ELR (cell line): ENCODE measurements around the gene AASDH.

Experiments
- DNase-seq: peaks from one replicate; pipeline ENCODE4 v3.0.0-alpha.2; 2015; ENCODE audit warnings: low read depth

Gene AASDH

GRCh38 chr4:56387023-56388001 is at the start of gene AASDH:
AASDH (minus strand) TSS chr4:56387491; CDS start chr4:56384299, 3,192 bp downstream.
- DNase-seq, result peak; percentile 94

- DNase-seq, result peak; percentile 96
Observed at GRCh38 chr4:56435140-56435926, 48.0 kb upstream of the AASDH start, which contains the start of gene PPAT. PPAT (minus strand) TSS chr4:56435615; CDS start chr4:56435477, 138 bp downstream.

- DNase-seq, result peak; percentile 82
Observed at GRCh38 chr4:56434599-56435139, 47.4 kb upstream of the AASDH start.

GRCh38 chr4:56433280-56433679 is 46.0 kb upstream of the AASDH start:
- no peak for DNase-seq

DNA sequence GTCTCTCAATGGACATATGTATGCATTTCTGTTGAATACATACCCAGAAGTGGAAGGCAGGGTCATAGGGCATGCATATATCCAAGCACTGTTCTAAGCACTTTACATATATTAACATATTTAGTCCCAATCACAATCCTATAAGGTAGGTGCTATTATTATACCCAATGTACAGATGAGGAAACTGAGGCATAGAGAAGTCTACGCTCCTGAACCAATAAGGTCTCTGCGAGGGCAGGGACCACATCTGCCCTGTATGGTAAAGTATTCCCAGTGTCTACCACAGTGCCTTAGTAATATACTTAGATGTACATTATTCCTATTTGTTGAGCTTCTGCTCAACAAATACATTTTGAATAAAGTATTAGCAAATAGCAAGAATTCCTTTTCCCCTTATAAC is 42.9 kb upstream of the AASDH start:
- no peak for DNase-seq

DNA sequence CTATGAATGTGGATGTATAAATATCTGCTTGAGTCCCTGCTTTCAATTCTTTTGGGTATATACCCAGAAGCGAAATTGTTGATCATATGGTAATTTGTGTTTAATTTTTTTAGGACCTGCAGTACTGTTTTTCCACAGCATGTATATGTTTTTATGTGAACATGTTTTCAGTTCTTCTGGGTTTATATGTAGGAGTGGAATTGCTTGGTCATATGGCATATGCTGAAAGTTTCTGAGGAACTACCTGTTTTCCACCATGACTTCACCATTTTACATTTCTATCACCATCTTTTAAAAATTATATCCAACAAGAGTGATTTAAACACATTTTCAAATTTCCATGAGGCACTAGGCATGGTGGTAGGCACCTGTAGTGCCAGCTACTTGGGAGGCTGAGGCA is 39.9 kb upstream of the AASDH start:
- no peak for DNase-seq

- DNase-seq, result no peak
Observed at GRCh38 chr4:56426273-56426672, 39.0 kb upstream of the AASDH start.

GRCh38 chr4:56425518-56425917 is 38.2 kb upstream of the AASDH start:
- no peak for DNase-seq

- DNase-seq, result peak; percentile 56
Observed at GRCh38 chr4:56424697-56425514, 37.6 kb upstream of the AASDH start.

DNA sequence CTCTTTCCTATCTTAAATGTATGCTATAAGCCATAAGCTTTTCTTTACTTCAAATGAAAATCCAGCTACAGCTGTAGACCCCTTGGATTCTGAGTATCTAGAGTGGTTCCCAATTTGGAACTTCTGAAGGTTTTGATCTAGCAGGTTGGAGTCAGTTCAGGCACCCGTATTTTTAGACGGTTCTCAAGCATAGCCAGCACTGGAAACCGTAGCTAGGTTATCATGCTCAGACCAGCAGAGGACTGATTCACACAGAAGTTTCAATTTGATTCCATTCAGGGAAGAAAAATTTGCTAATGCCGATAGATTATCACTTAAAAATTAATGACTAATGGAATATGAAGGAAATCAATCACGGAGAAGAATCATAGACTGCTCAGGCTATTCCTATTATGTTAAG is 36.9 kb upstream of the AASDH start:
- DNase-seq, result no peak

GRCh38 chr4:56417396-56417795 is 30.1 kb upstream of the AASDH start:
- DNase-seq, result no peak

DNA sequence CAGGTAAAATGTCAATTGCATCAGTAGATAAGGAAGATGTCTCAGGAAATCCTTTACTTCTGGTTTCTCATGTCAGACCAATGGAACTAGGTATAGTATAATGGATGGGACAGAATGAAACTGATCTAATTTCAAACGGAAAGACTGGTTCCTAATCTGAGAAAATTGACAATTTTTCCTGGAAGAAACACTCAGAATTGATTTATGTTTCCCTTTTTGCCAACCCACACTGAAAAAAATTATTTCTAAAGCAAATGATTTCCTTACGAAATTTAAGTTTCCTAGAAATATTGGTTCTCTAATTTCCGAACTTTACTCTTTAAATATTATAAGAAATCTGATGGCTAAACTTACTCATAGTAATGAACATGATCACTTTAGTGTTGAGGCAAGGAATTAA is 29.1 kb upstream of the AASDH start:
- no peak for DNase-seq

GRCh38 chr4:56414135-56414670 is 26.9 kb upstream of the AASDH start:
- no peak for DNase-seq

GRCh38 chr4:56410247-56411062 is 23.2 kb upstream of the AASDH start:
- peak; percentile 95 for DNase-seq

GRCh38 chr4:56409511-56410090 is 22.3 kb upstream of the AASDH start:
- no peak for DNase-seq

- DNase-seq, result no peak
Observed at GRCh38 chr4:56408978-56409377, 21.7 kb upstream of the AASDH start.

- no peak for DNase-seq
Observed at GRCh38 chr4:56406151-56406550, 18.9 kb upstream of the AASDH start.

DNA sequence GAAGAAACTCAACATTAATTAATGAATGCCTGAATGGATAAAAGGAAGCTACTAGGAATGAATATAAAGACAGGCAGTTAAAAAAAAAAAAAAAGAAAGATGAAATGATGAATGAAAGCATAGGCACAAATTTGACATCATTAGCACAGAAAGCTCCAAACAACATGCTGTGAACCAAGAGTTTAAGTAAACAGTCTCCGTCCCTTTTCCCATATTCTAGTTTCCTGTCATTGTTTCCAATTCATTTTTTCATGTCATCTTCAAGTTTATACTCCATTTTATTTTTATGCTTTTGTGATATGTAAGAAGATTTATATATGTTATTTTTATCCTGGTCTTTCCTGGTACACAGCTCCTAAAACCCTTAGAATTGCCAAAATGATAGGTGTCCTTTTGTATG is 17.7 kb upstream of the AASDH start:
- no peak for DNase-seq

DNA sequence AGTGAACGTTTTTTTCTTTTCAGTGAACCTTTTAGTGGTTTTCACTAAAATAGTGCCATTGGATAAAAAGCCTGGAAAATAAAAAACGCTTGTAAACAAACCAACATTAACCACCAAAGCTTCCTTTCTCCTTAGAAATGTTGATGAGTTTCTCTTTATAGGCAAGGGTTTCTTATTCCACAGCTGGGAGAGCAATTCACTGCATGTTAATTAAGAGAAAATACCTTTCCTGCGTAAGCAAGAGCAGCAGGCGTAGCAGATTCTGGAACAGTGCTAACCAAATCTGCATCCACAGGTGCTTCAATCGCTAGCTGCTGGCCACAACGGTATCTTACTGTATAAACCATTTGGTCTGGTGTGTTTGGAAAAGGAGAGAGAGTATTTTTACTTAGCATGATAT is 13.3 kb upstream of the AASDH start:
- no peak for DNase-seq

DNA sequence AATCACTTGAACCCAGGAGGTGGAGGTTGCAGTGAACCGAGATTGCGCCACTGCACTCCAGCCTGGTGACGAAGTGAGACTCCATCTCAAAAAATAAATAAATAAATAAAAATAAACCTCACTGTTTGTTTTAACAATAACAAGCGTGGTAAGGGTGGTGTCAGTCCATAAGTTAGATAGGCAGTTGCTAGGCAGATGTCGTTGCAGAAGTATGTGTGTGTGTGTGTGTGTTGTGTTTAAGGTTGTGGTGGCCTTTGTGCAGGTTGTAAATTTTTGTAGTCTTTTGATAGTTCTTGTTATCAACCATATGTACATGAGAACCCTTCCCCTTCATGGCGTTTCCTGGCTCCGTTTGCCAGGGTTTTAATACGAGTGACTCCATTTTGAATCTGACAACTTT is 4.0 kb upstream of the AASDH start:
- no peak for DNase-seq
